GM21515 (cell line): ENCODE data around the gene TSNAX.
A peak's percentile ranks its signal among the peaks of the same experiment; 100 is the strongest.

ENCODE experiments used
- ATAC-seq: cut with Tn5 transposase; IDR thresholded peaks from one replicate; pipeline ENCODE4 v1.9.1; 2021; ENCODE audit not compliant: unreplicated experiment

TSNAX gene

GRCh38 chr1:231518485-231519034, 9.9 kb upstream of the TSNAX start:
- ATAC-seq: no peak

DNA sequence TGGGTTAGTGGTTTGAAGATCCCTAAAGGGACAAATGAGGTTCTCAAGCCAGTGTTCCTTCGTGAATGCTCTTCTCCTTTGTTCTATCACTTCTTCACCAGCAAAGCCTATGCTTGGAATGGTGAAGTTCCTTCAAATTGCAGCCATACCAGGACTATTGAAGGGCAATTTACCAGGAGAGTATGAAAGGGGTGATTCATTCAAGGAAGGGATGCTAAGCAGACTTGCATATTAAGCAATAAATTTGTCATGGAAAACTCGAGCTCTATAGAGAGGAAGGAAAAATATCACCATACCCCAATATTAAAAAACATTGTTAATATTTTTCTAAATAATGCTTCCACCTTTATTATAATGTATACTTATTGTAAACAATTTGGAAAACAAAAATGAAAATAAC, 9.3 kb upstream of the TSNAX start:
- no peak for ATAC-seq

- ATAC-seq: no peak
Measured at GRCh38 chr1:231522038-231522437, 6.4 kb upstream of the TSNAX start.

GRCh38 chr1:231522931-231523642, 5.4 kb upstream of the TSNAX start:
- ATAC-seq: no peak

- ATAC-seq: no peak
Measured at GRCh38 chr1:231523816-231524215, 4.7 kb upstream of the TSNAX start.

GRCh38 chr1:231526536-231526935, 1.9 kb upstream of the TSNAX start:
- no peak for ATAC-seq

- peak; percentile 16 for ATAC-seq
Measured at GRCh38 chr1:231527586-231528171, 790 bp upstream of the TSNAX start.

GRCh38 chr1:231533240-231533639, 4.8 kb downstream of the TSNAX start:
- no peak for ATAC-seq

- no peak for ATAC-seq
Measured at GRCh38 chr1:231534703-231535159, 6.3 kb downstream of the TSNAX start.

DNA sequence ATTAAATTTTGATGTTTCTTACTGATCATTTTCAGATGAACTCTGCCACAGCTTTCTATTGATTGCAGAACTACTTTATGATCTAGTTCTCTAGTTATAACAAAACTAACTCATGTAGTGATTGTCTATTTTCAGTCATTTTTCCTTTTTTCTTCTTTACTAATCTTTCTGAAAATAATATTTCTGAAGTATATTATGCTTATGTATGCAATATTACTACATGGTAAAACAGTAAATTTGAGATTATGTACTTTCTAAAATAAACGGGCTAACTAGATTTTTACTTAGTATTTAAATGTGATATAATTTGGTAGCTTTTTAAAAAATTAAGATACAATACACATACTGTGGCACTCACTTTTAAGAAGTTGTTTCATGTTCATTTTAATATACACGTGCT, 7.6 kb downstream of the TSNAX start:
- ATAC-seq: no peak

DNA sequence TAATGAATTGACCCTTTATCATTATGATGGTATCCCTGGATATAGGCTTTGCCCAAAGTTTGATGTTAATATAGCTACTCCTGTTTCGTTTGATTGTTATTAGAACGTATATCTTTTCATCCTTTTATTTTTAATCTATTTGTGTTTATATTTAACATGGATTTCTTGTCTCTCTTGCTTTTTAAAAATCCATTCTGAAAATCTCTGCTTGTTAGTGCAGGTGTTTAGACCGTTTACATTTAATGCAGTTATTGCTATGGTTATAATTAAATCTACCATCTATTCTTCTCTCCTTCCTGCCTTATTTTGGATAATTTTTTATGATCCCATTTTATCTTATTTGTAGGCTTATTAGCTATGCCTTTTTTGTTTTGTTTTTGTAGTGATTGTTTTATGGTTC, 12.4 kb downstream of the TSNAX start:
- ATAC-seq: no peak

DNA sequence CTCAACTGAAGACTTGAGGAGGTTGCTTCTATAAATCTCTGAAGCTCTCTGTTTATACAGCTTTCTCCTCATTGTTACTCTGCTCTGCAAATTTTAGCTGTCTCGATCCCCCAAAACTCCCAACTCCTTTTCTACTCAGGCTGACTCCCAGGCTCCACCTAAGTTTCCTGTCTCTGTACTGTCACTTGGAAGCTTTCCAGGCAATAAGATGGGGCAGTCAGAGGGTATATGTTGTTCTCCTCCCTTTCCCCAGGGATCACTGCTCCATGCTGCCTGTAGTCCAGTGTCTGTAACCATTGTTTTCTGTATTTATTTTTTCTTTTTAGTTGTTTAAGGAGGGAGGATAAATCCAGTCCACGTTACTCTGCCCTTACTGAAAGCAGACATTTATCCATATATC, 13.4 kb downstream of the TSNAX start:
- no peak for ATAC-seq

- no peak for ATAC-seq
Measured at GRCh38 chr1:231544943-231545592, 16.6 kb downstream of the TSNAX start.

- ATAC-seq: no peak
Measured at GRCh38 chr1:231546693-231547092, 18.2 kb downstream of the TSNAX start.

DNA sequence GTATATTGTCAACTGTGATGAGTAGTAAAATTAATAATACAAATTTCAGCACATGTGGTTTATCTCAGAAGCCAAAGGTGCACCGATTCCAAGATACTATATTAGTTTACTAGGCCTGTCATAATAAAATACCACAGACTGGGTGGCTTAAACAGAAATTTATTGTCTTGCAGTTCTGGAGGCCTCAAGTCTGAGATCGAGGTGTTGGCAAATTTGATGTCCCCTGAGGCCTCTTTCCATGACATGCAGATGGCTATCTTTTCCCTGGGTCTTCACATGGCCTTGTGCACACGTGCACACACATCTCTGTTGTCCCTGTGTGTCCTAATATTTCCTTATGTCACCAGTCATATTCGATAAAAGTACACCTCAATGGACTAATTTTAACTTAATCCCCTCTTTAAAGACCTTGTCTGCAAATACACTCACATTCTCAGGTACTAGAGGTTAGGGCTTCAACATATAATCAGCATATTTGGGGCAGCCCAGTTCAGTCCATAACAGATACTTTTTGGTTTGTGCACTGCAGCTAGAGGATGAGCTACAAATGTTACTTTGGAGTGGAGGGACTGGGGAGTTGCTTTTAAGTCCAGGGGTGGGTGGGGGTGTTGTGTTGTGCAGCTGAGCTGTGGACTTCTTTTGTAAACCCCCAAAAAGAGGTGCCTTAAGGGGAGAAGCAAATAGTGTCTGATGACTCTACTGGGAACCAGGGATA, 21.4 kb downstream of the TSNAX start:
- no peak for ATAC-seq

- ATAC-seq: no peak
Measured at GRCh38 chr1:231550448-231550781, 21.9 kb downstream of the TSNAX start.

DNA sequence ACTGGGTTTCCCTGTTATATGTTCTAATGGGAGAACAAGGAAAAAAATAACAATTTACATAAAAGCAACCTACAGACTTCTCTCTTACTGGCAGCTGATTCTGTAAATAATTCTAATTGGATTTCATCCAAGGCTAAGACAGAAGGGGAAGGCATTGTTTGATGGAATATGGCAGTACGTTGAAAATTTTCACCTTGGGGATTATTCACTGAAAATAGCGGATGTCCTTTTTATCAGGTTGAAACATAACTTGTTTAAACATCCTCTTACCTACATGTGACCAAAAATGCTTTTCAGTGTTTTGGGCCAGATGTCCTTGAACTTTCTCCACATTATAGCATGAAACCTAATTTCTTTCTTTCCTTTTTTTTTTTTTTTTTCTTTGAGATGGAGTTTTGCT, 24.9 kb downstream of the TSNAX start:
- no peak for ATAC-seq

DNA sequence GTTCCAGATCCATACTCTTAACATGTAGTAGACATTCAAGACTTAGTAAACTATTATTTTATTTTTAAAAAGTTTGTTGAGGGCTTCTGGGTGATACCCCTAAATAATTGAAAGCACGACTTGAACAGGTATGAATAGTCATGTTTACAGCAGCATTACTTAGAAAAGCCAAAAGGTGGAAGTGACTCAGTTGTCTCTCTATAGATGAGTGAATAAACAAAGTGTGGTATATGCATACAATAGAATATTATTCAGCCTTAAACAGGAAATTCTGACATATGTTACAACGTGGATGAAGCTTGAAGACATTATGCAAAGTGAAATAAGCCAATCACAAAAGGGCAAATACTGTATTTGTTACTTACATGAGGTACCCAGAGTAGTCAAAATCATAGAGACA, 26.5 kb downstream of the TSNAX start:
- ATAC-seq: no peak

GRCh38 chr1:231557411-231557810, 28.9 kb downstream of the TSNAX start:
- no peak for ATAC-seq

GRCh38 chr1:231557898-231558707, 29.6 kb downstream of the TSNAX start:
- ATAC-seq: no peak

- no peak for ATAC-seq
Measured at GRCh38 chr1:231558708-231559185, 30.3 kb downstream of the TSNAX start.
